ENCODE results near the gene OSBPL1A.

Gene OSBPL1A

GRCh38 chr18:24397131-24397693, 412 bp downstream of the OSBPL1A start:
- DNase-seq (ENCODE audit: extremely low read depth, insufficient read length), result peak; percentile 17
- TF ChIP-seq CTCF (IDR thresholded peaks at IDR 0.05; ENCODE audit: insufficient read depth, low read length, poor library complexity, severe bottlenecking), result no peak
- H3K27me3 ChIP-seq (replicated peaks; ENCODE audit: control insufficient read depth, insufficient read depth, low read length), result peaks cover 3% of the 10 kb centered on the region
- H3K4me3 ChIP-seq (replicated peaks; ENCODE audit: low read depth, low read length), result no peak overlapping the region; the same call in 1 of the 2 replicates
- H3K36me3 ChIP-seq (ENCODE audit: control insufficient read depth, insufficient read depth, low read length), result no peaks in the 10 kb centered on the region

- no peak for TF ChIP-seq CTCF (IDR thresholded peaks at IDR 0.05; ENCODE audit: insufficient read depth, low read length, poor library complexity, severe bottlenecking)
- peak; percentile 7 for DNase-seq (ENCODE audit: extremely low read depth, insufficient read length)
- no peaks in the 10 kb centered on the region for H3K36me3 ChIP-seq (ENCODE audit: control insufficient read depth, insufficient read depth, low read length)
- no peak overlapping the region for H3K4me3 ChIP-seq (replicated peaks; ENCODE audit: low read depth, low read length)
- H3K27me3 ChIP-seq (replicated peaks; ENCODE audit: control insufficient read depth, insufficient read depth, low read length), result peaks cover 3% of the 10 kb centered on the region
Measured at GRCh38 chr18:24396082-24396633, 1.5 kb downstream of the OSBPL1A start.

- no peak for DNase-seq (ENCODE audit: extremely low read depth, insufficient read length)
- no peak overlapping the region for H3K4me3 ChIP-seq (replicated peaks; ENCODE audit: low read depth, low read length)
- peaks cover 3% of the 10 kb centered on the region for H3K27me3 ChIP-seq (replicated peaks; ENCODE audit: control insufficient read depth, insufficient read depth, low read length)
Measured at GRCh38 chr18:24395049-24395795, 2.4 kb downstream of the OSBPL1A start.

GRCh38 chr18:24388957-24389356, 8.7 kb downstream of the OSBPL1A start:
- H3K36me3 ChIP-seq (ENCODE audit: control insufficient read depth, insufficient read depth, low read length), result no peaks in the 10 kb centered on the region
- DNase-seq (ENCODE audit: extremely low read depth, insufficient read length), result no peak
- peaks cover 2% of the 10 kb centered on the region; the same call in 1 of the 2 replicates for H3K27me3 ChIP-seq (replicated peaks; ENCODE audit: control insufficient read depth, insufficient read depth, low read length)
- H3K4me3 ChIP-seq (replicated peaks; ENCODE audit: low read depth, low read length), result no peak overlapping the region
- no peak for TF ChIP-seq CTCF (IDR thresholded peaks at IDR 0.05; ENCODE audit: insufficient read depth, low read length, poor library complexity, severe bottlenecking)

More at GRCh38 chr18:24395049-24395795, 2.4 kb downstream of the OSBPL1A start:
- TF ChIP-seq CTCF (IDR thresholded peaks at IDR 0.05; ENCODE audit: insufficient read depth, low read length, poor library complexity, severe bottlenecking), result no peak
- H3K36me3 ChIP-seq (ENCODE audit: control insufficient read depth, insufficient read depth, low read length), result no peaks in the 10 kb centered on the region

GRCh38 chr18:24386681-24387080, 10.9 kb downstream of the OSBPL1A start:
- no peak for TF ChIP-seq CTCF (IDR thresholded peaks at IDR 0.05; ENCODE audit: insufficient read depth, low read length, poor library complexity, severe bottlenecking)
- H3K36me3 ChIP-seq (ENCODE audit: control insufficient read depth, insufficient read depth, low read length), result no peaks in the 10 kb centered on the region
- H3K4me3 ChIP-seq (replicated peaks; ENCODE audit: low read depth, low read length), result no peak overlapping the region
- no peak for DNase-seq (ENCODE audit: extremely low read depth, insufficient read length)
- H3K27me3 ChIP-seq (replicated peaks; ENCODE audit: control insufficient read depth, insufficient read depth, low read length), result peaks cover 2% of the 10 kb centered on the region; the same call in 1 of the 2 replicates
